ENCODE measurements around the gene P2RX1.

P2RX1 gene

DNA sequence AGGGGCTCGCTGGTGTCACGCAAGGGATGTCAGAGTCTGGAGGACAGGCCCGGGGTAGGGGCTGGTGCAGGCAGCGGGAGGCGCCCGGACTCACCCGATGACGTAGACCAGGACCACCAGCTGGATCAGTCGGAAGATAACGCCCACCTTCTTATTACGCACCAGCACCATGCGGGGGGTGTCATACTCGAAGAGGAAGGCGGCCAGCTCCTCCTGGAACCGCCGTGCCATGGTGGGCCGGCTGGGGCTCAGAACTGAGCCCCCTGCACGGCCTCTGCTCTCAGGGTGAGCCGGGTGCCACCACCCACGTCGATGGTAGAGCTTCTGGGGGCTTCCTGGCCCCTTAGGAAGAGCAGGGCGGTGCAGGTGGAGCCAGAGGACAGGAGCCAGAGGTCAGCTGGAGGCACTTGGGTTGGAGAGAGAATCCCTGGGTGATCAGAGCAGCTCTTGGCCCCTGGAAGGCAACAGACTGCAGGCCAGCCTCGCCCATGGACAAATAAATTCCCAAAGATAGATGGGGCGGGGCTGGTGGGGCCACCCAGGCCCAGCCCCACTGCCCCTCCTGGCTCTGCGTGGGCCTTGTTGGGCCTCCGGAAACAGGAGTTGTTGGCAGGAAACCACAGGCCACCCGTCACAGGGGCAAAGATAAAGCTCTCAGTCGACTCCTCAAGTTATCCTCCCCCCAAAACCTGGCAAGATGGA is at the start of gene P2RX1:
Gene P2RX1, minus strand, starts transcription at position 471 of the 702 bp plus-strand sequence. Its CDS starts 240 bp downstream, at position 231.
- DNase-seq (ENCODE audit: low read depth in 2 of 2): peak; percentile 27 to 31

DNA sequence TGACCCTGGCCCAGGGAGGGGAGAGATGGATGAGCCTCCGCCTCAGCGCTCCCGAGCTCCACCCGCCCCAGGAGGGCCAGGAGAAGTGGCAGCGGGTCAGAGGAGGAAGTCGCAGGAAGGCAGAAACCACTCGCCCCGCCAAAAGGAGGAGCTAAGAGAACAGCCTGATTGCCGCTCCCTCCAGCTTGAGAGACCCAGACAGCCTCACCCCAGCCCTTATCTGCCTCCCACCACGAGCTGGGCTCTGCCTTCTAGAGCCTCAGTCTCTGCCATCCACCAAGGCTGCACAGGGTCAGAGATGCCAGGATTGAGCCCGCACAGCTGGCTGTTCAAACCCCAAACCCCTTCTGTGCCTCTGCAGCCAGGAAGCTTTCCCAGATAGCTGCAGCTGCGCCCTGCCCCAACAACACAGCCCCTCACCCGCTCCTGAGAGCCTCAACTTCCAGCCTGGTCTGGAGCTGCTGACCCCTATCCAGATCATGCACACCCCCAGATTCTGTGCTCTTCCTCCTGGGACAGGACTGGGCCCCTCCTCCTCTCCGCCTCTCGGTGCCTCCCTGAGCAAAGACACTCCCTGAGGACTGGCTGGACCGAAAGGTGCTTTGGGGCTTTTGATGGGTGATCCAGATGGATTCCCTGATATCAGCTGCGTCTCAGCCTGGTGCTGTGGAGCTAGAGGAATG is 49.0 kb upstream of the P2RX1 start:
- peak; percentile 58 to 61 for DNase-seq (ENCODE audit: low read depth in 2 of 2)

DNA sequence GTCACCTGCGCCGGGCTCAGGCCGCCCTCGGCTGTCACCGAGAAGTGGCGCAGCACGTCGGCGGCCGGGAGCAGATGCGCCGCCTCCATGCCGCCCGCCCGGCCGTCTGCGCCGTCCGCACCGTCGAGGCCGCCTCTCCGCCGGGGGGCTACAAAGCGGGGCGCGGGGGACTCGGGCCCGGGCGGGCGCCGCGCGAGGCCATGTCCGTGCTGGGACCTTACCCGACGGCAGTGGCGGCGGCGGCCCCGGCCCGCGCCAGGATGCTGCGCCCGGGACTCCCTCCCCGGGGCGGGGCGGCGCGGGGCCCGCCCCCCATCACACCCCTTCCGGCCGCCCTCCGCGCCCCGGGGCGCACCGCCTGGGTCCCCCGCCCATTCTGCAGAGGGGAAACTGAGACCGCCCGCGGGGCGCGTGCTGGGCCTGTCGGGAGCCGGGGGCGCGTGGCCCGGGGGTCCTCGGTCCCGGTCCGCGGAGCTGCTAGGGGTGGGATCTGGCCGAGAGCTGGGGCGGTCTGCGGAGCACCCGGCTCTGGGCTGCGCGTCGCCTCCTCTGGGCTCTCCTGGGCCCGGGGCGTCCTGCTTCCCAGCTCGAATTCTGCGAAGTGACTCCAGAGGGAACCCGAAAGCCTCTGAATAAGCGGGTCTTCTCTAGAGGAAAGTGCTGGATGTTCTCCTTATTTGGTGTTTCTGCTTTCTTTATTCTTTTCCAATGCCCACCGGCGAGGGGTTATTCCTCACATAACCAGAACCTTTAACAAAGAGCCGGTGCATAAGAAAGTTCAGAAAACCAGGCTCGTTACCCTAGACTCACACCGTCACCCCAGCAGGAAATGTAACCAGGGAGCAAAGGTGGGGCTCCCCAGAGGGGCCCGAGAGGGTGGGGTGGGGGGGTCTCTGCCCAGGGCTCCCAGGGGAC is 48.2 kb upstream of the P2RX1 start, which contains the start of gene ATP2A3:
Gene ATP2A3, minus strand, starts transcription at position 235 of the 915 bp plus-strand sequence. Its CDS starts 146 bp downstream, at position 89.
- peak; percentile 53 to 66 for DNase-seq (ENCODE audit: low read depth in 2 of 2)

DNA sequence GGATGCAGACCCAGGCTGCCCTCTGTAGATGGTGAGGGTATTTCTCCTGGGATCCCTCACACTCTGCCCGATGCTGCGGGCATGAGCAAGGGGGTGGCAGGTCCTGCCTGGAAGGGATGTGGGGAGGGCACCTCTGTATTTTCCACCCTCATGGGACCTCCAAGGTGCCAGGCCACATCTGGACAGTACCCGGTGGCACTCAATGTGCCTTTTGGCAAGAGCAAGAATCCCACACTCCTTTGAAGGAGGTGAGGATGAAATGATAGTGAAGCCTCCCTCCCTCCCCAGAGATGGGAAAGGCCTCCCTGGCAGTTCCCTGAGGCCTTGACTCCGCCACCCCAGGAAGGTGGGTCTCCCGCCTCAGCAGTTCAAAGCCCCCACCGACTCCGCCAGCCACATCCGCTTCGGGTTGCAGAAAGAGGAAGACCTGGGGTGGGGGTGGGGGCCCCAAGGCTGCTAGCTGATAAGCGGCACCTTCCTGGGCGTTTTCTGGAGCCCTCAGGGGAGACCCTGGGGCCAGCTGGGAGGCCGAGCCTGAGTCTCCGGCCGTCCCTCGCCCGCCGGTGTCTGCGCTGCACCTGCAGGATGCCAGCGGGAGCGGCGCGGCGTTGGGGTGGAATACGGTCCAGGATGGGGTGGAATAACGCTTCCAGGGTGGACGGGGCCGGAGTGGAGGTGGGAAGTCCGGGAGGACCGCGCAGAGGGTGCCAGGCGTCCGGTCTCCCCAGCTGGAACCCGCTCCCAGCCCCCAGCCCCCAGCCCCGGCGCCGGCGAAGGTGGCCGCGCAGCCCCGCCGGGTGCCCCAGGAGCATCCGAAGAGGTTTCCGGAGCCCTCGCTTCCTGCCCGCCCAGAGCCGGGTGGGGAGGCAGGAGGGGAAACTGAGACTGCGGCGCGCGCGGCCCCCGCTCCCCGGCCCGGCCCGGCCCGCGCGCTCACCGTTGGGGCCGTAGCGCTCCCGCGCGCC is 47.3 kb upstream of the P2RX1 start:
- peak in 1 of 2 donors; percentile 61 for DNase-seq (ENCODE audit: low read depth in 2 of 2)

DNA sequence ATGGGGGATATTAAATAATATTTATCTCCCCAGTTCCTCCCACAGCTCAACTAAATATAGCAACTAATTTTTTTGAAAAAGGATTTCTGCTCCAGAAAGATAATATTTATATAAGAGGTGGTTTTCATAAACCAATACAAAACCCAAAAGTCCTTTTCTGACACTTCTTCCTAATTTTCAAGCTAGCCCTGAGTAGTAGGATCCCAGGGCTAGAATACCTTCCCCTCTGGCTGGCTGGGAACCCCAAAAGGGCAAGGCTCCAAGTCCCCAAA is 46.6 kb upstream of the P2RX1 start:
- no peak for DNase-seq (ENCODE audit: low read depth in 2 of 2)

DNA sequence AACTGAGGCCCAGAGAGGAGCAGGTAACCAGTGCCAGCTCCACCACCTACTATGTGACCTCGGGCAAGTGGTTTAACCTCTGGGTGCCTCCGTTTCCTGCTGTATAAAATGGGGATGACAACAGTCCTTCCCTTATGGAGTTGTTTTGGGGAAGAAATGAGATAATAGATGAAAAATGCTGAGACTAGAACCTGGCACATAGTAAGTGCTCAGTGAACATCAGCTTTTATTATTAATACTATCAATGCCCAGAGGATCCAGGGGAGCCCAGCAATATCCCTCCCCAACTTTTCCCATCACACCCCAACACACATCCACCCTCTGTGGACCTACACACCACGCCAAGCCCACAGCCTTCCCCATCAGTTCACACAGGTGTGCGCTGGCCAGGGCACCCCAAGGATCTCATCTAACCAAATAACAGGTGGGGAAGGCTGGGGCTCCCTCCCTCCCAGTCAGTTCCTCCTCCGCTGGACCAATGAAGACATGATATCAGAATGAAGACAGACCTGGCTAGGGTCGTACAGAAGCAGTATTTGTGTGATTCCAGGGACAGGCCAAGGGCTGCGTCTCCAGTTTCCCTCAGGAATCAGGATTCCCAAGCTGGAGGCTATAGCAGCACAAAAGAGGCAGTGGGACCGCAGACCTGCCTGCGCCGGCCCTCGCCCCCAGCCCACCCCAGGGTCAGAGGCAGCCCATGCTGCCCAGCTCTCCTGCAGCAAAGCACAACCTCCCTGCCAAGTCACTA is 46.1 kb upstream of the P2RX1 start:
- no peak for DNase-seq (ENCODE audit: low read depth in 2 of 2)

DNA sequence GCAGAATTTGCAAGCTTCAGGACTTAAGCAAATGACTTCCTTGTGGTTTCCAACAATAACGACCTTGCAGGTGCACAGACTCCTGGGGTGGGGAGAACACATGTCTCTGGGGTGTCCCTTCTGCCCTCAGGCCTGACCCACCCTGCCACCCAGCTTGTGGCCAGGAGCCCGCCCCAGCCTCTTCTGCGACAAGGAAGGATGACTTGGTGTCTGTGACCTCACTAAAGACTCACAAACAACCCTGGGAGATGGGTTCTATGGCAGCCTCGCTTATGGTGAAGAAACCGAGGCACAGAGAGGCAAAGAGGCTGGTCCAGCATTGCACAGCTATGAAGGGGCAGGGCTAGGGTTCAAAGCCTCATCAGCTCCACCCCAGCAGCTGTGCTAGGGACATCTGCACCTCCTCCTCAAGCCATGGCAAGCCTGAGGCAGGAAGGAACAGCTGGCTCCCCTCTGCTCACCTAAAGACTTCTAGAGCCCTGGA is 45.3 kb upstream of the P2RX1 start:
- DNase-seq (ENCODE audit: low read depth in 2 of 2): no peak

DNA sequence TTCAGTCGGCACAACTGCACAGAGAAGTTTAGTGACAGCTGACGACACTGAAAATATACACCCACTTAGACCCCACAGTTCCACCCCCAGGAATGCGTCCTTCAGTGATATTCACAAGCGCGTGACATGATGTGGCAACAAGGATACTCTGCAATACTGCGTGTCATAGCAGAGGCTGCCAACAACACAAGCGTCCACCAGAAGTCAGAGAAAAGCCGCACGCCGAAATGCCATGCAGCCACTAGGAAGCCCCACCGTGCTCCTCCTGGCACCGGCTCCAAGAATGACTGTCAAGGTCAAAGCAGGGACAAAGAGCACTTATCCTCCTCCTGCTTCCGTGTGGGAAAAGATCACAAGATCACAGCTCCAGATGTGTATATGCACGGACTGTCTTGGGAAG is 44.5 kb upstream of the P2RX1 start:
- no peak for DNase-seq (ENCODE audit: low read depth in 2 of 2)

DNA sequence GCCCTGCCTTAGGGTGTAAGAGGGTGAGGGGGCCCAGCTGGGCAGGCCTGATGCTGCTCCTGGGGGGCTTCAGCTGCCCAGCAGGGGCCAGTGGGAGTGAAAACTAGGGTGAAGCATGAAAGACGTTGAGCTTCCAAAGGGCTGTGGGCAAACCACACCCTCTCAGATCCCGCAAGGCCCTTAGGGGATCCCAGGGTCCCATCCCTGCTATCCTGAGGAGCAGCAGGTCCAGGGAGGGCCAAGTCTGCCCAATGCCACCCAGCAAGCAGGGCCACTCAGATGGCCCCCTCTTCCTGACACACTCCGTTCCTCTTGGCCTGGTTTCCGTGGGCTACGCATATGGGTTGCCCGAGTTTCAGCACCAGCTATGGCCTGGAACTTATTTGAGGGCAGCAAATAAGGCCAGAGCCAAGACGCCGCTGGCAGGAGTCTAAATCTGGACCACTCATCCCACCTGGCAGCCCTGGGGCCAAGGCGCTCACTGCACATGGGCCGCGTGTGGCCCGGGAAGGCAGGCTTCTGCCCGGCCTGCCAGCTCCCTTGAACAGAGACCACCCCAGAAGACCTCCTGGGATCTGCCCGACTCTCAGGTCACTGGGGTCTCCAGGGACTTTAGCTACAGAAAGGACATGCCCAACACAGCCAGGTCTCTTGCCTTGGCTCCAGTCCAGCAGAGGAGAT is 43.8 kb upstream of the P2RX1 start:
- no peak for DNase-seq (ENCODE audit: low read depth in 2 of 2)

DNA sequence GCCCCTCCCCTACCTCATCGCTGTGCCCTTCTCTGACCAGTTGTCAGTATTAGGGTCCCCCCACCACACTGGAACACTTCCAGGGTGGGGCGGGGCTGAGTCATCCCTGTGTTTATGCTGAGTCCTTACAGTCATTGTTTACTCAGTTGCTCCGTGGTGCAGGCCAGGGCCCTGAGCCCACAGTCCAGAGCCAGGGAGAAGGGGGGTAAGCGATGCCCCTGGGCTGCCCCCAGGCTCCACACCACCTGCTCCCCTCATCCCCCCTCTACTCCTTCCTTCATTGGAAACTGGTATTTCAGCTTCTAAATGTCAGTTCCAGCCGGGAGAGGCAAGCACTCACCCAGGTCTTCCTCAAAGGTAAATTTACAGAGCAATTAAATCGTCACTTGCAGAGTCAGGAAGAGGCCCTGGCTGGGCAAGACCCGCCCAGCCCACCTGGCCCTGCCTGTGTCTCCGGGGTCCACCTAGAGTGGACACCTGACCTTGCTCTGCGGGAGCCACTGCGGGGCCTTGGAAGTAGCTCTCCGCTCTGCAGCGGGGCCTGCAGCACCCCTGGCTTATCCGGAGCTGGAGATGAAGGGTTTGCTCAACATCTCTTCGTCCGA is 43.1 kb upstream of the P2RX1 start:
- no peak for DNase-seq (ENCODE audit: low read depth in 2 of 2)

DNA sequence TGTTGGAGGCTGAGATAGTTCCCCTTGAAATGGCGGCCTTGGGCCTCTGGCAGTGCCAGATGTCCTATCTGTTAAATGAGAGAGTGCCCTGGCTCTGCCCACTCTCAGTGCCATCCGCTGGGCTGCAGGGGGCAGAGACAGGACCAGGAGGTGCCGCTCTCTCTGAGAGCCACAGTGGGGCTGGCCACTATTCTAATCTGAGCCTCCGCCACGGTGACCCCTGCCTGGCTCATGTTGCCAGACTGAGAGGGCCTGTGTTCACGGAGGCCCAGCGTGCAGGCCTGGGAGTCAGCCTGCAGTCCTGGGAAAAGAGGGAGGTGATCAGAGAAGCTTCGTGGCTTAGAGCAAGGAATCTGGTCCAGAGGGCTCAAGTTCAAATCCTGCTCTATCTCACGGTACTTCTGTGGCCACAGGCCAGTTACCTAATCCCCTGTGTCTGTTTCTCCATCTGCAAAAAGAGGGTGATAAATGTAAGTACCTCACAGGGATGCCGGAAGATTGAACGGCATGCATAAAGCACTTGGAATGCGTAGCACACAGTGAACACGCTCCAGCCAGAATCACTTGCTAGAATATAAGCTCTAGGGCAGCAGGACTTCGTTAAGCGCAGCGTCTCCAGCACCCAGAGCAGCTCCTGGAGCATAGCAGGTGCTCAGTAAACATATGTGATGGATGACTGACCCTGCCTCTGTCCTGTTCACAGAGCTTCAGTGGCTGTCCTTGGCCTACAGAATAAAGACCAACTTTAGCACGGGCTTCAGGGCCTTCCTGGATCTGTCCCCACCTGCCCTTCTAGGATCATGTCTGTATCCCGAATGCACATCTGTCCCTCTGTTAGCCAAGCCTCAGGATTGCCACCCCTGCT is 41.7 kb upstream of the P2RX1 start:
- DNase-seq (ENCODE audit: low read depth in 2 of 2): no peak

DNA sequence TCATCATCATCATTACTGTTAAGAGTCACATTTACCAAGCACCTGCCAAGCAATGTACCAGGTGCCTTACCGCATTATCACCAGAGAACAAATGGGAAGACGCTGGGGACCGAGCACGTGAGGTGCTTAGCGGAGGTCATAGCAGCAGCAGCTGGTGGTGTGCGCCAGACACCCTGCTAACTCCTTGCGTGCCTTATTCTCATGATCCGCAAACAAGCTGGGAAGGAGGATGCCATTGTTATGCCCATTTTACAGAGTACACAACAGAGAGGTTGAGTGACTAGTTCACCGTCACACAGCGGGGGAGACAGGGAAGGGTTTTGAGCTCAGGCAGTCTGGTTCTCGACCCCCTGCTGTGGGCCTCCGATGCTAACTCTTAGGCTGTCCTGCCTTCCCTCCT is 40.7 kb upstream of the P2RX1 start:
- no peak for DNase-seq (ENCODE audit: low read depth in 2 of 2)

DNA sequence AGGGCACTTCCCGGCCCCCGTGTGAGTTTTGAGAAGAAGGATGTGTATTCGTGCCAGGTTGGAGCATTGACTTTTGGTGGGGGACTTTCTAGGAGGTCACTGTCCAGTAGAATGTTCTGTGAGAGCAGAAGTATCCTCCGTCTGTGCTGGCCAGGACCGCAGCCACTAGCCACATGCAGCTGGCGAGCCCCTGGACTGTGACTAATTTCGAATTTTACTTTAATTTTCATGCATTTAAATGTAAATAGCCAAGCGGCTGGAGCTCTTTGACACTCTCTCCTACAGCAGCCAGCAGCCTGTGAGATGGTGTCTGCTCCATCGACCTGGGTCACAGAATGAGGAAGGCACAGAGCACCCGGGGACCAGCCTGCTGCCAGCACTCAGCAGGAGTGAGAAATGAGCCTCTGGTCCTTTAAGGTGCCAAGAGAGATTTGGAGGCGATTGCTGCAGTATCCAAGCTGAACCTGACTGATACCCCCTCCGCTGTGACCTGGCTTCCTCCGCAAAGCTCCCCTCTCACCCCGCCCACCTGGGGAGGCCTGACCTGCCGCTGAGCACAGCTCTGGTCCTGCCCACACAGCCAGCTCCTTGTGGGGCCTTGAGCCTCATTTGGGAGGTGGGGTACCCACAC is 40.2 kb upstream of the P2RX1 start:
- no peak for DNase-seq (ENCODE audit: low read depth in 2 of 2)

DNA sequence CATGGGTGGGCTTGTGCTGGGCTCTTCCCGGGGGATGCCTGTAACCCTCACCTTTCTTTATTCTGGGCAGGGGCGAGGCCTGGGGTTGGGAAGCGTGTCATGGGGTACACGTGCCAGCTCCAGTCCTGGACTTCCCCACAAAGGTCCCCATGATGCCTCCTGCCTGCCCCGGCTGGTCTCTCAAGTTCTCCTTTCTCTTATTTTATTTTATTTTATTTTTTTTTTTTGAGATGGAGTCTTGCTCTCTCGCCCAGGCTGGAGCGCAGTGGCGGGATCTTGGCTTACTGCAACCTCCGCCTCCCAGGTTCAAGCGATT is 39.4 kb upstream of the P2RX1 start:
- no peak for DNase-seq (ENCODE audit: low read depth in 2 of 2)

DNA sequence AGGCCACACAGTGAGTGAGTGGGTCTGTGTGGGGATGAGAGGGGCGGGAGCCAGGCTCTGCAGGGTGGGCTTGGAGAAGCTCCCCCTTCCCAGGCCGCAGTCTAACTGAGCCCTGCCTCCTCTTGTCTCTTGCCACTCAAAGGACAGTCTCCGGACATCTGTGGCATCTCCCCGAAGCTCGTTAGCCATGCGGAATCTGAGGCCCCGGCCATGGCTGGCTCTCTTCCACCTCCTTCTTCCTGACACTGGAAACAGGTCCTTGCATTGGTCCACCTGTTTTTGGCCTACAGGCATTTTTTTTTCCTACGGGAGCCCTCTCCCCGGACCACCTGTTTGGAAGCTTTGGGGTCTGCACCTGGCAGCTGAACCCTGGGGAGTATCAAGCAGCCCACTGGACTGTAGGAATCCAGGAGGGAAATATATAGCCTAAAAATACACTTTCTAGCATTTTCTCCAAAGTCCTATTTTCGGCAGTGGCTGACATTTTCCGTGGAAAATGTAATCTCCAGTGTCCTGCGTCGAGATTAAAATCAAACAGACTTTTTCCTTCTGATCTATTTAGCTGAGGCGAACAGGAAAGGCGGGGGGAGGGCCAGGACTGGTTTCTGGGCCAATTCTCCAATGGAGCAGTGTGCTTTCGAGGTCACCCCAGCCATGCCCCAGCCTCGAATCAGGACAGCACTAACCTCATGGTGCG is 38.9 kb upstream of the P2RX1 start:
- no peak for DNase-seq (ENCODE audit: low read depth in 2 of 2)

DNA sequence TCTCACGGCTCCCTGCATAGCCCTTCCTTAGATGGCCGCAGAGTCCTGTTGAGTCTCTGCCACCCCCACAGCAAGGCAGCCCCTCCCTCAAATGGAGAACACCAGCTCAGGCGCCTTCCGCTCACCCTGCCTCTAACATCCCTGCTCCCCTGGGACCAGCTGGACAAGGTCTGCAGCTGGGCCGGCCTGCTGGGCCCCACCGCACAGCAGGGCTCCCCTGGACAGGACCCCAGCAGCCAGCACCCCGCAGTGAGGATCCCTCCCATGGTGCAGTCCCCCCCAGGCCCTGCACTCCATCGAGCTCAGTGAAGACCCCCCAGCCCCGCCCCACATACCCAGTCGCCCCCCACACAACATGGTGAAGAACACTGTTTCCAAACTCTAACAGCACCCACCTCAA is 37.8 kb upstream of the P2RX1 start:
- DNase-seq (ENCODE audit: low read depth in 2 of 2): no peak

DNA sequence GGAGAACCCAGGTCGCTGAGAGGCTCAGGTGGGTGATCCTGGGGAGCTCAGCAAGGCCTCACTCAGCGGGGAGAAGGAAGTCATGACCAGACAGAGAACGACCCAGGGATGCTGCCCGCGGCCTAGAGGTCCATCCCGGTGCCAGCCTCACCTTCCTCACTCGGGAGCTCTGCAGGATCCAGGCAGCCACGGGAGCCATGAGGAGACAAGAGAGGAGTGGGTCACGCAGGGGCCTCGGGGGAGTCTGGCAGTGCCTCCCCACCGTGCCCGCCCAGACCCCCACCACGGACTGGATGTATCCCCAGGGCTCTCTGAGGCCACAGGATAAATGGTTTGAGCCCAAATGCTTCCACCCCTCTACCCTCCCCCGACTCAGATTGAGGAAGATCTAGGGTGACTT is 37.3 kb upstream of the P2RX1 start:
- no peak for DNase-seq (ENCODE audit: low read depth in 2 of 2)

DNA sequence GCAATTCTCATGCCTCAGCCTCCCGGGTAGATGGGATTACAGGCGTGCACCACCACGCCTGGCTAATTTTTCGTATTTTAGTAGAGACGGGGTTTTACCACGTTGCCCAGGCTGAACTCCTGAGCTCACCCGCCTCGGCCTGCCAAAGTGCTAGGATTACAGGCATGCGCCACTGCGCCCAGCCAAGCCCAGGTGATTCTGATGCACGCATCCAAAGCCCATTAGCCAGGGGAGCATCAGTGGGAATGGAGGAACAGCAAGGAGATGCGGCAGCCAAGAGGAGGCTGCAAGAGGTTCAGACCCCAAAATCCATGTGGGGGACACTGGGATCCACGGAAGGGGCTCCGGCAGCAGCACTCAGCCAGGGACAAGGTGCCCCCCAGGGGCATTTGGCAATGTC is 35.9 kb upstream of the P2RX1 start:
- no peak for DNase-seq (ENCODE audit: low read depth in 2 of 2)
